Erythroblast (primary cell): Measurements from ENCODE around the gene CFAP46.
"Not testable (repeated sequence)": the region's sequence is repeated elsewhere in the genome, so short reads cannot be mapped to it uniquely, and the experiment has no call there.

ENCODE experiments used
- DNase-seq, 2 experiments: peaks; one replicate each; lab custom pipeline; 2025; lab: John Stamatoyannopoulos, UW
- GATA1 ChIP-seq: IDR thresholded peaks from 2 replicates; pipeline ENCODE4 v1.6.1; 2011; ENCODE audit warnings: low read depth, mild to moderate bottlenecking, control low read depth, low read length, moderate library complexity
- POLR2A ChIP-seq: IDR thresholded peaks from 2 replicates; pipeline ENCODE4 v1.6.1; 2011; ENCODE audit warnings: mild to moderate bottlenecking, low read length

CFAP46 gene

DNA sequence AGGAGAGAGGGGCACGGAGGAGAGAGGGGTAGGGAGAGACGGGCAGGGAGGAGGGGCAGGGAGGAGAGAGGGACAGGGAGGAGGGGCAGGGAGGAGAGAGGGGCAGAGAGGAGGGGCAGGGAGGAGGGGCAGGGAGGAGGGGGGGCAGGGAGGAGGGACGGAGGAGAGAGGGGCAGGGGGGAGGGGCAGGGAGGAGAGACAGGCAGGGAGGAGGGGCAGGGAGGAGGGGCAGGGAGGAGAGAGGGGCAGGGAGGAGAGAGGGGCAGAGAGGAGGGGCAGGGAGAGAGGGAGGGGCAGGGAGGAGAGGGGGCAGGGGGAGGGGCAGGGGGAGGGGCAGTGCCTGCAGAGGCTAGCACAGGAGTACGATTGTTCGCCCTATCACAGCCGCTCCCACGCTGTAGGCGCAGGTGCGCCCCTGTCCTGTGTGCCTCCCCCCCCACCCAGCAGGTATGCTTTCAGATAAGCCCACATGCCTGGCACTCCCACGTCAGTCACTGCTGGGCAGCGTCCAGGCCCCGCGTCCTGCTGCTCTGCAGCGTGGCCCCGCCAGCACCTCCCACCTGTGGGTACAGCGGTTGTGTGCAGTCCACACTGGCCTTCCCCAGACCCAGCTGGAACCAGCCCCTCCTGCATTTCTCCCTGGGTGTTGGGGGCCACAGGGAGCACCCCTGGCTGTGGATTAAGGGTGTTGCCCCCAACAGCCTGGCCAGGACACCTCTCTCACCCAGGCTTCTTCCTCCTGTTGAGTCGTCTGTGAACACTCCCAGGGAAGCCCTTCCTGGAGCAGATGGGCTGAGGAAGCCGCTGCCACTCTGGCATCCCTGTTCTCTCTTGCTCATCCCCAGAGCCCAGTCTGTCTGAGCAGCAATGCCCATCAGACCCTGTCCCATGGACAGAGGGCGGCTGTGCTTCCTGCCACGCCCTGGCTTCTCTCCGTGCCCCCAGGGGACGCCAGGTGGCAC, 167.2 kb downstream of the CFAP46 start:
- DNase-seq, result no peak
- TF ChIP-seq POLR2A, result no peak
- TF ChIP-seq GATA1, result no peak

DNA sequence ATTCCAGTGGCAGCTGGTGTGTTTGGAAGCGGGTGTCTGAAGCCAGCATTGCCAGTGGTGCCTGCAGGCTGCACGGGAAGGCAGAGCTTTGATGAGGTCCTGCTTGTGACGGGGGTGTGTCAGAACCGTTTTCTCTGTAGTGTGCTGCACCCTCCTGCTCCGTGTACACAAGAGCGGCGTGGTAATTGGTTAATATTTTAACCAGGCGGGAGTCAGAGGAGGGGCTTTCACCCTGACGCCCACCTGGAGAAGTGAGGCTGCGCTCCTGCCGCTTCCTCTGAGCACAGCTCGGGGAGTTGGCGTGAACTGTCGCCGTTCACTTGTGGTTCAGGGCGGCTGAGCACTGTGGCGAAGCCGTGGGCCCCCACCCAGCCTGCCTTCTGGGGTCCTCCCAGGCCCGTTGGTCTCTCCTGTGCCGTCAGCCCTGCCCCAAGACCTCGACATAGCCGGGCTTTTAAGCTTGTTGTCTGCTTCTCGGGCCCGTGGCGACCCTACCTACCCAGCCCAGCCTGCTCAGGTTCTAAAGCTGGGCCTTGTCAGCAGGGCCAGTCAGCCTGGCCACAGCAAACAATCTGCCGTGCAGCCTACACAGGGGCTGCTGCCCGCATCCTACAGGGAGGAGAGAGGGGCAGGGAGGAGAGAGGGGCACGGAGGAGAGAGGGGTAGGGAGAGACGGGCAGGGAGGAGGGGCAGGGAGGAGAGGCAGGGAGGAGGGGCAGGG, 168.0 kb downstream of the CFAP46 start:
- TF ChIP-seq POLR2A (no peak), GATA1 (no peak)

DNA sequence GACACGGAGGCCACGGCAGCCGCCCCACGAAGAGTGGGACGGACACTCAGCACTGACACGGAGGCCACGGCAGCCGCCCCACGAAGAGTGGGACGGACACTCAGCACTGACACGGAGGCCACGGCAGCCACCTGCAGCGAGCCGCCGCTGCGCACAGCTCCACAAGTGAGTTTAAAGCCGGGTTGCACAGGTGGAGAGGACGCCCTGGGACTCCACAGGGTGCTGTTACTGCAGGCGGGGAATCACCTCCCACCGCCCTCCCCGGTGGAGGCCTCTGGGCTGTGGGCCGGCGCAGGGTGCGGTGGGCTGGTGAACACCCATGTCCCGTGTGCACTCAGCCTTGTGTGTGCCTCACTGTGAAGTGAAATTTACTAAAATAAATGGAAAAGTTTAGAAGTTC, 169.6 kb downstream of the CFAP46 start:
- DNase-seq, result not testable (repeated sequence)

More for the DNA sequence above, 168.0 kb downstream of the CFAP46 start:
- DNase-seq, result no peak

DNA sequence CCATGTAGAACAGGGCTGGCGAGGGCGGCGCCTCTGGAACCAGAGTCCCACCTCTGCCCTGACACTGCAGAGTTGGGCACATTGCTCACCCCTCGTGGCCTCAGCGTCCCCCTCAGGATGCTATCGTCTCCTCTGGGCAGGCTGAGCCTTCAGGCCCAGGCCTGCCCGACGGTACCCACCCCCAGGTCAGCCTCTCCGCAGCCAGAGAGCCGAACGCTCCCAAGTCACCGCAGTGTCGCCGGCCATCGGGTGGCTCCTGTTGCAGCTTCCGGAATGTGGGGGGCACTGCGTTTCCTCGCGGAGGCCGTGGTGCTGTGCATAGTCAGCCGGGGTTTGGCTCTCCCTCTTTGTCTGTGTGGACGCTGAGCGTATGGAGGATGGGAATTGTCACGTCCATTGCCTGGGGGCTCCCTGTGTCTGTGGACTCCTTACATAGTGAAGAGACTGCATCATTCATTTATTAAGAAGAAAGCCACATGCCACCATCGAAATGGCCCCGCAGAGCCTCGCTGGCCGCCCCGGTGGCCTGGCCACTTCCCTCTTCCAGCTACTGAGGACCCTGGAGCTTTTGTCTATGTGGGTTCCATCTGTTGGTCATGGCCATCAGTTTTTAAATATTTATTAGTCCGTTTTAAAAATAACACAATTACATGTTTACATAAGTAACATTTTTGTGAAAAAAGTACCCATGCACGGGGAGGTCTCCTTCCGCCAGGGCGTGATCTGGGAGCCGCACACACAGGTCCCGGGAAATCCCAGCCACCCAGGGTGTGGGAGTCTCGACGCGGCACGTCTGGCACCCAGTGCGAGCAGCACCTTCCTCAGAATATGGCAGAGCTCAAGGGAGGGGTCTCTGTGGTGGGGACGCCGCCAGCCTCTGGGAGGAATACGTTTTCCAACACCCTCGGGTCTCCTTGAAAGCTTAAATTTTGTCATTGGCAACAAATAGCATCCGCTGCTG, 172.0 kb downstream of the CFAP46 start:
- TF ChIP-seq POLR2A (no peak), GATA1 (no peak)
- no peak for DNase-seq

DNA sequence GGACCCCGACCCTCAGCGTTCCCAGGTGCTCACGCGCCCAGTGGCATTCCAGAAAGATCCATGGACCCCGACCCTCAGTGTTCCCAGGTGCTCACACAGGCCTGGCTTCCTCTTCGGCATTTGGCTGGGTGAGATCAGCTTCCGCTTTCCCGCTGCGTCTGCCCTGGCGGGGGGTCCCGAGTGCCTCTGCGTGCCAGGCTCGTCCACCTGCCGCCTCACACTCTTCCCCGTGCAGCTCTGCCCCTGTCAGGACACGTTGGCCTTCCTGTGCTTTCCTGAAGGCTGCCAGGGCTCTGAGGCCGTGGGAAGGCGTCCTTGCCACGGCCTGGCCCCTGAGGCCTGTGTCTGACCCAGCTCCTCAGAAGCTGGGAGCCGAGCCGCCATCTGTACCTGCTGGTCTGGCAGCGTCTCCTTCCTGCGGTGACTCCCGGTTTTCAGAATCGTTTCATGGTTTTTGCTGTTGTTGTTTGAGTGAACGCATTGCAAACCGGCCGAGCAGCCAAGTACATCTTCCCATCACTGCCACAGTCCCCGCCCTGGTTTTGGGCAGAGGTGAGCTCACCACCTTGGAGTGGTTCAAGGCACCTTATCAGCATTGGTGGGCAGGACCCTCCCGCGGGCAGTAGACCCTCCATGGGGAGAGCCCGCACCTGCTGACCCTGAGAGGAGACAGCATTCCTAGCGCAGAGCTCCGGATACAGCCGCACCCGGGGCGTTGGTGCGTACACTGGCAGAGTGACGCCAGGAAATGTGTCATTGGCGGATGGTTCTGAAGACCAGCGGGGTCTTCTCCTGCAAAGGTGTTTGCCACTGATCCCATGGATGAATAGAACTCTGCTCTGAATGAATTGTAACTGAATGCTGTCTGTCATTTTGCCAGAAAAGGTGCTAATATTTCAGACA, 173.8 kb downstream of the CFAP46 start:
- no peak for DNase-seq
- TF ChIP-seq POLR2A, result no peak
- no peak for TF ChIP-seq GATA1

DNA sequence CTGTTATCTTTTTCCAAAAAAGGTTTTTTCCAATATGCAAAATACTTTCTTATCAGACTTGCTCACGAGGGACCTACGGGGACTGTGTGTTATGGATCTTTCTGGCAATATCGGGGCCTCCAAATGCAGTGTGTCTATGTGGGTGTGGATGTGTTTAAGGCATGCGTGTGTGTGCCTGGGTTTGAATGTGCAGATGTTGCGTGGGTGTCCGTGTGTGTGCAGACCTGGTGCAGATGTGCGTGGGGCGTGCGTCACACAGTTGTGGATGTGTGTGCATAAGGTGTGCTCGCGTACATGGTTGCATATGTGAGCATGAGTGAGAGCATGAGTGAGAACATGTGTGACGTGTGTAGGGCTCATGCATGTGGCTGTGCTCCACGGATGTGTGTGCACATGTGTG, 176.1 kb downstream of the CFAP46 start:
- no peak for DNase-seq

DNA sequence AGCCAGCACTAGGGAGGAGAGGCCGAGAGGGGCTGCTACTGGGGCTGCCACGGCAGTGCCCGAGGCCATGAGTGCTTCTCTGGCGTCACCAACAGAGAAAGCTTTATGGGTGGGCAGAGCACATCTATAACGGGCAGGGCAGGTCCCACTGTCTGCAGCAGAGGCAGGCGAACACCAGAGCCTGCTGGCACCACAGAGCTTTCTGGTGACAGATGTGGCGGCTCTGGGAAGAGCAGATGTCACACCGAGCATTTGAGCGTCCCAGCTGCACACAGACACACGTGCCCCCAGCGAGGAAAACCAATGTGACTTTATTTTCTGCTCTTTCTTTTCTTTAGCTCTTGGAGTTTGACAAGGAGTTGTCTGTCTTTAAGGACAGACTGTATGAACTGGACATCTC, 176.9 kb downstream of the CFAP46 start:
- TF ChIP-seq POLR2A, result no peak
- no peak for TF ChIP-seq GATA1
- DNase-seq, result no peak

More for the DNA sequence above, 176.1 kb downstream of the CFAP46 start:
- TF ChIP-seq POLR2A, result no peak
- no peak for TF ChIP-seq GATA1

DNA sequence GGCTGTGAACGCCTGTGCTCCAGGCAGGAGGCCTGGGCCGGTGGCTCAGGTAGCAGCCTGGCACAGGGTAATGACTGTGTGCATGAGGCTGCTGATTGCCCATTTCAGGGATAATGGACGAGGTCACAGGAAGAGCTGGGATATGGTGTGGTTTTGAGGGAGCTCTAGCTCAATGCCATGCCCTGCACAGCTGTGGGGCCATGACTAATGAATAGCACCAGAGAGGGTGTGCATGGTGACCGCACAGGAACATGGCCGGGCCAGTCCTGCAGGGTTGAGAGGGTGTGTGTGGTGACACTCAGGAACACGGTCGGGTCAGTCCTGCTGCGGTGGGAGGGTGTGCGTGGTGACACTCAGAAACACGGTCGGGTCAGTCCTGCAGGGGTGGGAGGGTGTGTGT, 178.3 kb downstream of the CFAP46 start:
- no peak for TF ChIP-seq GATA1
- TF ChIP-seq POLR2A, result no peak
- no peak for DNase-seq

DNA sequence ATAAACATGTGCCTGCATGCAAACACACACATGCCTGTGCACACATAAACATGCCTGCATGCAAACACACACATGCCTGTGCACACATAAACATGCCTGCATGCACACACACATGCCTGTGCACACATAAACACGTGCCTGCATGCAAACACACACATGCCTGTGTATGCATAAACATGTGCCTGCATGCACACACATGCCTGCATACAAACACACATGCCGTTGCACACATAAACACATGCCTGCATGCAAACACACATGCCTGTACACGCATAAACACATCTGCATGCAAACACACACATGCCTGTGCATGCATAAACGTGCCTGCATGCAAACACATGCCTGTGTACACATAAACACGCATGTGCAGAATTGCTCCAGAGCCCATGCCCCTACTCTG, 178.8 kb downstream of the CFAP46 start:
- TF ChIP-seq GATA1 (no peak), POLR2A (no peak)
- DNase-seq, result no peak

DNA sequence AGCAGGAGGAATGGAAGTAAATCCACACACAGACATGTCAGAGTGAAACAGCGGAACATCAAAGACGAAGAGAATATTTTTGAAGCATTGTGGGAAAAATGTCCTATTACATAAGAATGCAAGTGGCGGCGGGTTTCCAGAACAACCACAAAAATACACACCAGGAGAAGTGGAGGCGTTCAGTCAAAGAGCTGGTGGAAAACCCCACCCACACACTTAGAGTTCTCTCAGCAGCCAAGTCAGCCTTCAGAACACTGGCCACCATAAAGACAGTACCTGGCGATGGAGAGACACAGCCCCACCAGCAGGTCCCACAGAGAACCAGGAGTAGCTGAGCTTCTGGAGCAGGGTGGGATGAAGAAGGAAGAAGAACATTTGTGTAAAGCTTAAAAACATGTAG, 180.1 kb downstream of the CFAP46 start:
- DNase-seq, result no peak
- TF ChIP-seq GATA1 (no peak), POLR2A (no peak)

DNA sequence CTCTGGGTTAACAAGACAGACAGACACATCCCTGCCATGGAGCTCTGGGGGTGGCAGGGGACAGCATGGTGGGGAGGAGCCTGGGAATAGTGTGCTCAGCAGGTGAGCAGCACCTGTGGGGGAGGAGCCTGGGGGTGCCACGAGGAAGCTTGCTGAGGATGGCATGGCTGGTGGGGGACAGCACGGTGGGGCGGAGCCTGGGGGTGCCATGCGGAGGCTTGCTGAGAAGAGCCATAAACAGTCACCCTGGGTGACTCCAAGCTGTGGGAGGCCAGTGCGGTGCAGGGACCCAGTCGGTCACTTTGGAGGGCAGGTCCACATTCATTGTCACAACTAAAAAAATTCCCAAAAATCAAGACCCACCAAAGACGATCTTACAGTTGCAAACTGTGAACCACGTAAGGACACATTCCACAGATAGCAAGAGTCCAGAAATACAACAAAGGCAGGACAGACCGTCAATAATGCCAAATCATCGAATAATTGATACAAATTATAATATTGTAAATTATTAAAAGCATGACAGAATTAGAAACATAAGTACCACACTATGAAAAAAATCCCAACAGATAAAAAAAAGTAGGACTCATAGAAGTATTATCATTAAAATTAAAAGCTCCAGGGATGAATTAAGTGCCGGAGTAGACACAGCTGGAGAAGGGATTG, 180.8 kb downstream of the CFAP46 start:
- TF ChIP-seq GATA1 (no peak), POLR2A (no peak)

DNA sequence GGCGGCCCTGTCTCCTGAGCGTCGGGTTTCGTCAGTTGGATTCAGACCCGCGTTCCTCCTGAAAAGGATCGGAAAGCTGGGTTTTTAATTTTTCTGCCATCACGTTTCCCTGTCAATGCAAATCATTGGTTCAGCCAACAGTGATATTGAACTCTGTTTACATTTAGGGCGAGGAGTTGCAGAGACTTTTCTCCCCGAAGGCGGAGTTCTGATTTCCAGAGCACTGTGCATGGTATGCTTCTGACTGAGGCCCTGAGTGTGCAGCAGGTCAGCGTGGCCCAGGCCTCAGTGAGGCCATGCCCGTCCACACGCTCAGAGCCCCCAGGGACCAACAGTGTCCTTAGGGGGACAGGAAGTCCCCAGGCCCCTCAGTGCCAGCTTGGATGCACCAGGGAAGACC, 183.5 kb downstream of the CFAP46 start:
- no peak for TF ChIP-seq POLR2A
- TF ChIP-seq GATA1, result no peak

More for the DNA sequence above, 180.8 kb downstream of the CFAP46 start:
- no peak for DNase-seq

More for the DNA sequence above, 183.5 kb downstream of the CFAP46 start:
- no peak for DNase-seq
